ENCODE measurements around the gene AATK. TPM values are rescaled to one million over a fixed set of nuclear protein-coding genes. Genes with fewer than 3 reads are reported as not detected.
A peak's percentile ranks its signal among the peaks of the same experiment; 100 is the strongest.

Gene AATK
- total RNA-seq, 1 experiment from 2014 or later: 4.4 TPM

- intact Hi-C loops (cut with micrococcal nuclease): no loop called here
- ChIA-PET POLR2A (no interaction called here), CTCF (no interaction called here), RAD21 (ENCODE audit: low non-redundant PET in 1 of 2, low total read pairs in 2 of 2, uncharacterized antibody in 2 of 2, unreplicated experiment in 2 of 2) (no interaction called here)
- TF ChIP-seq ZNF274 (IDR thresholded peaks at IDR 0.05; ENCODE audit: low read depth, low read length) (no peak), FOSL1 (IDR thresholded peaks at IDR 0.05; ENCODE audit: low read depth) (no peak), EGR1 (IDR thresholded peaks at IDR 0.05; ENCODE audit: low read depth) (no peak), POLR2AphosphoS5 (IDR thresholded peaks at IDR 0.05; ENCODE audit: low read depth, low read length) (no peak), POLR2A (IDR thresholded peaks at IDR 0.05; ENCODE audit: borderline replicate concordance, extremely low read depth, insufficient read depth, insufficient read length) (no peak), RAD21 (IDR thresholded peaks at IDR 0.05; ENCODE audit: low read depth) (no peak), TCF7L2 (IDR thresholded peaks at IDR 0.05; ENCODE audit: borderline replicate concordance, extremely low read depth, insufficient read depth, insufficient read length) (no peak), YY1 (IDR thresholded peaks at IDR 0.05; ENCODE audit: extremely low read depth, insufficient replicate concordance, low read depth, low read length) (no peak), EZH2 (IDR thresholded peaks at IDR 0.05) (no peak), ATF3 (IDR thresholded peaks at IDR 0.05) (no peak), REST (IDR thresholded peaks at IDR 0.05; ENCODE audit: low read depth) (no peak), CBX3 (IDR thresholded peaks at IDR 0.05; ENCODE audit: low read depth) (no peak), CTCF (IDR thresholded peaks at IDR 0.05 in 2 of 3, conservative IDR thresholded peaks at IDR 0.05 in 1 of 3; ENCODE audit: borderline replicate concordance in 1 of 3, insufficient read depth in 1 of 3, low read depth in 2 of 3, low read length in 2 of 3) (no peak)
- Histone ChIP-seq H3K4me1 (ENCODE audit: control insufficient read depth in 1 of 2, insufficient read depth in 2 of 2, low read length in 2 of 2) (no peaks in the 10 kb centered on the region), H3K9ac (ENCODE audit: low read length) (no peak overlapping the region), H4K20me1 (ENCODE audit: insufficient read depth) (no peaks in the 10 kb centered on the region), H3K4me2 (ENCODE audit: low read length) (no peak overlapping the region), H3K27ac (ENCODE audit: low read depth, low read length) (no peak overlapping the region), H3K4me3 (replicated peaks in 1 of 2; ENCODE audit: low read depth in 1 of 2, low read length in 2 of 2) (no peak overlapping the region), H3K36me3 (ENCODE audit: control insufficient read depth in 1 of 2, insufficient read depth in 2 of 2, low read length in 2 of 2) (peaks cover 0 to 2% of the 10 kb centered on the region in 2 experiments; a peak in 1 of 4 replicates), H3K27me3 (ENCODE audit: insufficient read depth, low read length) (no peaks in the 10 kb centered on the region), H2AFZ (ENCODE audit: low read depth, low read length, poor library complexity, severe bottlenecking) (no peak overlapping the region), H3K9me2 (ENCODE audit: insufficient read depth) (no peaks in the 10 kb centered on the region), H3K9me3 (ENCODE audit: control insufficient read depth in 1 of 2, insufficient read depth in 1 of 2, low read depth in 1 of 2, low read length in 2 of 2) (no peaks in the 10 kb centered on the region), H3K79me2 (ENCODE audit: insufficient read depth, low read length) (no peaks in the 10 kb centered on the region)
- ATAC-seq: peak; percentile 64
- no TSS peak for BruUV-seq (replicated peaks)
- DNase-seq (ENCODE audit: low read depth, low spot score): no peak
These were observed 44.8 kb upstream of the AATK start for GRCh38 chr17:81210868-81211267.

All from HCT116 (cell line).